Neutrophil (primary cell): ENCODE data around the gene PDE4D.

Source experiments
- H3K27ac ChIP-seq: fragments of 200-600 bp; sonication (generic); 2 replicates; pipeline ENCODE4 v1.5.1; 2016; ENCODE audit warnings: mild to moderate bottlenecking, moderate library complexity
- H3K27me3 ChIP-seq: fragments of 200-600 bp; sonication (generic); 2 replicates; pipeline ENCODE4 v1.6.0; 2016; ENCODE audit warnings: mild to moderate bottlenecking
- H3K36me3 ChIP-seq: fragments of 200-600 bp; sonication (generic); 2 replicates; pipeline ENCODE4 v1.5.1; 2017
- H3K4me1 ChIP-seq, 2 experiments: fragments of 200-600 bp in 1 of 2; sonication (generic) in 1 of 2; 1 replicate in 1 of 2; 2 replicates in 1 of 2; pipeline versions ENCODE4 v1.5.1 to v1.6.1; 2013 to 2016; ENCODE audit warnings: low read depth in 1 of 2, low read length in 1 of 2, mild to moderate bottlenecking in 1 of 2, moderate library complexity in 1 of 2; ENCODE audit not compliant: control insufficient read depth in 1 of 2, insufficient read depth in 1 of 2
- H3K4me3 ChIP-seq, 2 experiments: fragments of 200-600 bp in 1 of 2; sonication (generic) in 1 of 2; 1 replicate in 1 of 2; 2 replicates in 1 of 2; pipeline ENCODE4 v1.5.1; 2013 to 2016; ENCODE audit warnings: low read depth in 1 of 2, low read length in 1 of 2, mild to moderate bottlenecking in 1 of 2, moderate library complexity in 1 of 2
- H3K9me3 ChIP-seq: fragments of 200-600 bp; sonication (generic); 2 replicates; pipeline ENCODE4 v1.5.1; 2016
- CTCF ChIP-seq: fragments of 200-600 bp; sonication (generic); IDR thresholded peaks from 2 replicates; pipeline ENCODE4 v1.5.1; 2016; ENCODE audit warnings: antibody characterized with exemption

Gene PDE4D

GRCh38 chr5:59079622-59080620, 813.6 kb downstream of the PDE4D start:
- H3K9me3 ChIP-seq, result no peaks in the 10 kb centered on the region
- H3K36me3 ChIP-seq, result no peaks in the 10 kb centered on the region
- no peak for TF ChIP-seq CTCF
- H3K27me3 ChIP-seq, result no peaks in the 10 kb centered on the region
- H3K4me1 ChIP-seq, result no peaks in the 10 kb centered on the region
- no peak overlapping the region for H3K27ac ChIP-seq
- no peak overlapping the region for H3K4me3 ChIP-seq

GRCh38 chr5:59071755-59072549, 821.6 kb downstream of the PDE4D start:
- H3K9me3 ChIP-seq, result no peaks in the 10 kb centered on the region
- H3K36me3 ChIP-seq, result no peaks in the 10 kb centered on the region

GRCh38 chr5:59069438-59070079, 824.0 kb downstream of the PDE4D start:
- H3K9me3 ChIP-seq, result no peaks in the 10 kb centered on the region
- H3K4me1 ChIP-seq, result no peaks in the 10 kb centered on the region
- no peak overlapping the region for H3K27ac ChIP-seq
- H3K4me3 ChIP-seq, result no peak overlapping the region
- H3K36me3 ChIP-seq, result no peaks in the 10 kb centered on the region
- H3K27me3 ChIP-seq, result no peaks in the 10 kb centered on the region
- no peak for TF ChIP-seq CTCF

More at GRCh38 chr5:59071755-59072549, 821.6 kb downstream of the PDE4D start:
- H3K4me1 ChIP-seq, result no peaks in the 10 kb centered on the region
- H3K27me3 ChIP-seq, result no peaks in the 10 kb centered on the region
- TF ChIP-seq CTCF, result no peak
- H3K27ac ChIP-seq, result no peak overlapping the region
- no peak overlapping the region for H3K4me3 ChIP-seq

- TF ChIP-seq CTCF, result no peak
- no peaks in the 10 kb centered on the region for H3K27me3 ChIP-seq
- H3K27ac ChIP-seq, result no peak overlapping the region
- peaks cover 2 to 3% of the 10 kb centered on the region in 2 experiments for H3K4me1 ChIP-seq
- H3K36me3 ChIP-seq, result no peaks in the 10 kb centered on the region
- no peak overlapping the region for H3K4me3 ChIP-seq
- no peaks in the 10 kb centered on the region for H3K9me3 ChIP-seq
Measured at GRCh38 chr5:59067956-59068656, 825.4 kb downstream of the PDE4D start.
